ENCODE results near the gene METTL24. TPM values are rescaled to one million over a fixed set of nuclear protein-coding genes. Genes with fewer than 3 reads are reported as not detected.
"Not testable (repeated sequence)": the region's sequence is repeated elsewhere in the genome, so short reads cannot be mapped to it uniquely, and the experiment has no call there.

Gene METTL24
- total and polyA plus RNA-seq, 10 of the 15 experiments (the other 5 are each of a cell fraction or from before 2014, with no cell fraction given) = 0.20 TPM; not detected in 9

GRCh38 chr6:110310861-110311446 lies 47.2 kb downstream of the METTL24 start:
- Histone ChIP-seq H3K9ac (ENCODE audit: control insufficient read depth, insufficient read depth, low read length) (no peak overlapping the region), H3K36me3 (ENCODE audit: control insufficient read depth in 2 of 2, insufficient read depth in 2 of 2, low read length in 1 of 2) (no peaks in the 10 kb centered on the region), H4K20me1 (ENCODE audit: control insufficient read depth, insufficient read depth) (no peaks in the 10 kb centered on the region), H3K4me2 (ENCODE audit: control insufficient read depth, insufficient read depth) (no peak overlapping the region), H3K9me3 (replicated peaks; ENCODE audit: control insufficient read depth, insufficient read depth, low read length) (no peaks in the 10 kb centered on the region; the same call in 2 of the 3 replicates), H3K4me3 (no peak overlapping the region), H3K79me2 (ENCODE audit: control insufficient read depth, insufficient read depth, low read length) (no peaks in the 10 kb centered on the region), H3K27ac (ENCODE audit: control insufficient read depth, insufficient read depth) (no peak overlapping the region), H3K4me1 (ENCODE audit: control insufficient read depth, insufficient read depth, low read length) (peaks cover 7% of the 10 kb centered on the region), H3K27me3 (replicated peaks in 1 of 2; ENCODE audit: control insufficient read depth in 2 of 2, insufficient read depth in 2 of 2, low read length in 1 of 2) (no peaks in the 10 kb centered on the region), H2AFZ (ENCODE audit: control insufficient read depth, low read depth, low read length) (peak overlapping the region; percentile 38)
- POLR2A ChIA-PET = interaction anchor here (0.5 kb wide), 1 partner anchor 21 kb away, joined by 4 read pairs; no protein-coding TSS in a partner anchor
- WGBS (ENCODE audit: insufficient coverage, insufficient replicate concordance, low lambda C conversion rate, missing lambda C conversion rate) = 57% methylated on average over 3 of the region's 3 CpGs
- SMC1A ChIA-PET (ENCODE audit: uncharacterized antibody, unreplicated experiment) = interaction anchor here (0.7 kb wide), 1 partner anchor 291 kb away, joined by 3 read pairs; no protein-coding TSS in a partner anchor
- BruUV-seq (replicated peaks) = no TSS peak
- CTCF ChIA-PET = no interaction called here
- no peak for DNase-seq (ENCODE audit: low read depth, low spot score)
- no peak for TF ChIP-seq RAD51 (IDR thresholded peaks at IDR 0.05)
- TF ChIP-seq ZZZ3 (IDR thresholded peaks at IDR 0.05; ENCODE audit: control insufficient read depth, insufficient read length, low read depth) = no peak
- no peak for TF ChIP-seq TCF7 (IDR thresholded peaks at IDR 0.05; ENCODE audit: borderline replicate concordance)
- TF ChIP-seq IKZF2 (IDR thresholded peaks at IDR 0.05) = 0 out of 4 replicates have a peak, but pooled peaks of 1 of the 2 experiments have one; percentile 26
- TF ChIP-seq MEF2B (IDR thresholded peaks at IDR 0.05; ENCODE audit: partially characterized antibody, poor library complexity, severe bottlenecking) = peak; percentile 32
- TF ChIP-seq KLF5 (IDR thresholded peaks at IDR 0.05; ENCODE audit: partially characterized antibody) = no peak
- no peak for TF ChIP-seq RB1 (IDR thresholded peaks at IDR 0.05; ENCODE audit: borderline replicate concordance)
- no peak for TF ChIP-seq RUNX3 (IDR thresholded peaks at IDR 0.05; ENCODE audit: low read length)
- TF ChIP-seq ZNF207 (IDR thresholded peaks at IDR 0.05; ENCODE audit: borderline replicate concordance) = no peak
- no peak for TF ChIP-seq ATF7 (IDR thresholded peaks at IDR 0.05; ENCODE audit: low read depth)
- peak; percentile 43; the same call in 1 of the 2 replicates for TF ChIP-seq MTA2 (IDR thresholded peaks at IDR 0.05; ENCODE audit: low read depth)
- TF ChIP-seq PRDM15 (CRISPR knock-in tag; IDR thresholded peaks at IDR 0.05) = no peak
- TF ChIP-seq USF1 (IDR thresholded peaks at IDR 0.05; ENCODE audit: borderline replicate concordance, extremely low read length, insufficient read depth, low read depth, low read length) = no peak
- RAD21 ChIA-PET (ENCODE audit: unreplicated experiment) = no interaction called here
- in situ Hi-C loops (cut with MboI) = no loop called here
- ATAC-seq = peak; percentile 70
- intact Hi-C loops (cut with micrococcal nuclease; ENCODE audit: unreplicated experiment) = no loop called here
- FAIRE-seq = peak; percentile 7

GRCh38 chr6:110309432-110309831 lies 48.7 kb downstream of the METTL24 start:
- H3K27ac ChIP-seq (ENCODE audit: control insufficient read depth, insufficient read depth); in situ Hi-C loops (cut with MboI); H3K27me3 ChIP-seq (replicated peaks in 1 of 2; ENCODE audit: control insufficient read depth in 2 of 2, insufficient read depth in 2 of 2, low read length in 1 of 2); intact Hi-C loops (cut with micrococcal nuclease; ENCODE audit: unreplicated experiment); H3K79me2 ChIP-seq (ENCODE audit: control insufficient read depth, insufficient read depth, low read length); DNase-seq (ENCODE audit: low read depth, low spot score); H2AFZ ChIP-seq (ENCODE audit: control insufficient read depth, low read depth, low read length); H3K9me3 ChIP-seq (replicated peaks; ENCODE audit: control insufficient read depth, insufficient read depth, low read length); H3K9ac ChIP-seq (ENCODE audit: control insufficient read depth, insufficient read depth, low read length); H3K36me3 ChIP-seq (ENCODE audit: control insufficient read depth in 2 of 2, insufficient read depth in 2 of 2, low read length in 1 of 2); CTCF ChIA-PET; H3K4me2 ChIP-seq (ENCODE audit: control insufficient read depth, insufficient read depth); BruUV-seq (replicated peaks); RAD21 ChIA-PET (ENCODE audit: unreplicated experiment); FAIRE-seq; ATAC-seq; H3K4me3 ChIP-seq; POLR2A ChIA-PET; H4K20me1 ChIP-seq (ENCODE audit: control insufficient read depth, insufficient read depth); SMC1A ChIA-PET (ENCODE audit: uncharacterized antibody, unreplicated experiment); H3K4me1 ChIP-seq (ENCODE audit: control insufficient read depth, insufficient read depth, low read length): not testable (repeated sequence)
- 52% methylated on average over 4 of the region's 4 CpGs for WGBS (ENCODE audit: insufficient coverage, insufficient replicate concordance, low lambda C conversion rate, missing lambda C conversion rate)

All from GM12878 (cell line).